Measurements from ENCODE around the gene OR6Y1.

- TF ChIP-seq TAF1 (IDR thresholded peaks at IDR 0.05; ENCODE audit: low read depth, low read length) = no peak
- no peak for TF ChIP-seq POLR2A (IDR thresholded peaks at IDR 0.05; ENCODE audit: low read depth, low read length)
- TF ChIP-seq POLR2AphosphoS5 (IDR thresholded peaks at IDR 0.05; ENCODE audit: low read depth, low read length) = no peak
- TF ChIP-seq SPI1 (IDR thresholded peaks at IDR 0.05; ENCODE audit: low read depth, low read length) = no peak
These were observed 1.9 kb downstream of the OR6Y1 start for GRCh38 chr1:158552296-158552695.
